T-cell (primary cell): ENCODE measurements around the gene GRID2. TPM values are rescaled to one million over a fixed set of nuclear protein-coding genes. Genes with fewer than 3 reads are reported as not detected.

ENCODE experiments used
- ATAC-seq, 4 experiments: fragments of 200-7000 bp in 3 of 4; fragments of 150-1000 bp in 1 of 4; cut with Tn5 transposase; replicated peaks in 1 of 4; 1 replicate in 3 of 4; 2 replicates in 1 of 4; pipeline ENCODE4 v1.10.0; 2021; ENCODE audit warnings: moderate library complexity in 3 of 4, mild to moderate bottlenecking in 2 of 4, moderate number of reproducible peaks in 1 of 4
- CTCF ChIA-PET, 2 donors: fragments of 300-600 bp; sonication (Branson Sonifier 250); formaldehyde crosslinking; loops; one replicate each; lab custom pipeline; 2022; ENCODE audit warnings: antibody characterized with exemption in 2 of 2; lab: Charles Lee
- POLR2A ChIA-PET, 2 donors: fragments of 300-600 bp; sonication (Branson Sonifier 250); formaldehyde crosslinking; loops; one replicate each; lab custom pipeline; 2022; ENCODE audit warnings: antibody characterized with exemption in 2 of 2; lab: Charles Lee
- DNase-seq, 35 experiments: peaks; one replicate each; pipeline versions ENCODE4 v3.0.0 to v3.0.0-alpha.2; 2013 to 2023
- H3K27ac ChIP-seq: one replicate; pipeline ENCODE4 v1.5.1; 2013; ENCODE audit warnings: low read length
- H3K27me3 ChIP-seq, 2 experiments: replicated peaks in 1 of 2; 1 replicate in 1 of 2; 2 replicates in 1 of 2; pipeline versions ENCODE4 v1.6.1 to v1.7.0; 2013; ENCODE audit warnings: low read length in 1 of 2, mixed read lengths in 1 of 2; ENCODE audit not compliant: control insufficient read depth in 2 of 2, insufficient read depth in 2 of 2; ENCODE audit errors: extremely low read depth in 1 of 2
- H3K36me3 ChIP-seq, 2 donors: 1 replicate in 1 of 2; 2 replicates in 1 of 2; pipeline versions ENCODE4 v1.6.1 to v1.7.0; 2013; ENCODE audit warnings: low read length in 1 of 2; ENCODE audit not compliant: control insufficient read depth in 2 of 2, insufficient read depth in 1 of 2; ENCODE audit errors: extremely low read depth in 1 of 2
- H3K4me1 ChIP-seq, 2 experiments: 1 replicate in 1 of 2; 2 replicates in 1 of 2; pipeline versions ENCODE4 v1.6.1 to v1.7.0; 2013; ENCODE audit warnings: low read length in 2 of 2, mixed read lengths in 1 of 2; ENCODE audit not compliant: insufficient read depth in 2 of 2, control insufficient read depth in 1 of 2; ENCODE audit errors: extremely low read depth in 1 of 2
- H3K4me3 ChIP-seq, 2 donors: 1 replicate in 1 of 2; 2 replicates in 1 of 2; pipeline versions ENCODE4 v1.5.1 to v1.7.0; 2013; ENCODE audit warnings: mild to moderate bottlenecking in 2 of 2, low read length in 1 of 2, moderate library complexity in 1 of 2; ENCODE audit not compliant: control insufficient read depth in 1 of 2; ENCODE audit errors: extremely low read depth in 1 of 2
- H3K9me3 ChIP-seq: 2 replicates; pipeline ENCODE4 v1.7.0; 2013
- H3K27ac Mint-ChIP-seq, 2 donors: one replicate each; pipeline ENCODE4 v1.8.0; 2020 to 2021; ENCODE audit warnings: mild to moderate bottlenecking in 2 of 2, mixed read lengths in 2 of 2
- H3K27me3 Mint-ChIP-seq, 2 donors: one replicate each; pipeline ENCODE4 v1.8.0; 2021 to 2022; ENCODE audit warnings: mixed read lengths in 2 of 2
- H3K36me3 Mint-ChIP-seq: one replicate; pipeline ENCODE4 v1.8.0; 2021; ENCODE audit warnings: mixed read lengths
- H3K4me1 Mint-ChIP-seq, 3 donors: one replicate each; pipeline ENCODE4 v1.8.0; 2020 to 2022; ENCODE audit warnings: mixed read lengths in 3 of 3, mild to moderate bottlenecking in 1 of 3
- H3K4me3 Mint-ChIP-seq, 3 donors: one replicate each; pipeline ENCODE4 v1.8.0; 2020 to 2022; ENCODE audit warnings: mild to moderate bottlenecking in 3 of 3, mixed read lengths in 3 of 3, moderate library complexity in 3 of 3
- H3K9me3 Mint-ChIP-seq, 3 donors: one replicate each; pipeline ENCODE4 v1.8.0; 2020 to 2022; ENCODE audit warnings: mixed read lengths in 3 of 3
- WGBS: methylation state at CpG from one replicate; pipeline ENCODE4 v1.1.5; 2013; ENCODE audit warnings: missing lambda C conversion rate; ENCODE audit not compliant: insufficient coverage; 5-methylcytosine and 5-hydroxymethylcytosine counted together
- total RNA-seq, 35 experiments: library from RNA in 6 of 35; stranded (reverse) in 6 of 35; fragments of 120-200 nt in 1 of 35; gene quantifications; one replicate each; pipeline versions ENCODE4 v1.2.1 to v1.2.4 and lab custom pipeline; 2013 to 2026

GRID2 gene
- total RNA-seq, 5 donors from 2014 or later (not counting 1 experiment from before 2014, with no cell fraction given) = 0.13 to 0.18 TPM; not detected in 3

DNA sequence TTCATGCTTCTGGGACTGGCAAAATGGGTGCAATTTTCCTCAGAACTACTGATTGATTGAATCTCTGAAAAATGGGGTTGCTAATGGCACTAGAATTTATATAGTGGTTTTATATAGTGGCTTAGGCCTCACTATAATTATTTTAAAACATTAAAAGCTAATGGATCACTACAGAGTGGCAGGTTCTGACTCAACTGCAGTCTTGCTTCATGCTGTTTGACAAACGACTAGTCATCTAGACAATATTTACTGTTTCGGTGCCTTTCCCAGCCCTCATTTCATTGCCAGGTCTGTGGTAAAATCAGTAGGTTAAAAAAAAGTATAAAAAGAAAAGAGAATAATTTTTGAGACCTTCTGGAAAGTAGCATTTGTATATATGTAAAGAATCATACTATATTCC lies 1172.0 kb downstream of the GRID2 start:
- no CpG with 5 or more reads among the region's 2 CpGs for WGBS
- Histone ChIP-seq H3K9me3 (no peaks in the 10 kb centered on the region), H3K27ac (no peak overlapping the region), H3K4me1 (no peaks in the 10 kb centered on the region), H3K27me3 (no peaks in the 10 kb centered on the region), H3K4me3 (no peak overlapping the region), H3K36me3 (no peaks in the 10 kb centered on the region)
- H3K36me3 Mint-ChIP-seq = no peaks in the 10 kb centered on the region
- no peak overlapping the region for H3K27ac Mint-ChIP-seq
- no peak overlapping the region for H3K4me3 Mint-ChIP-seq
- POLR2A ChIA-PET = no interaction called here
- peaks cover 0 to 3% (median 2%) of the 10 kb centered on the region in 3 donors for H3K9me3 Mint-ChIP-seq
- ATAC-seq = no peak
- H3K27me3 Mint-ChIP-seq = no peaks in the 10 kb centered on the region
- DNase-seq = no peak
- H3K4me1 Mint-ChIP-seq = no peaks in the 10 kb centered on the region
- CTCF ChIA-PET = no interaction called here

DNA sequence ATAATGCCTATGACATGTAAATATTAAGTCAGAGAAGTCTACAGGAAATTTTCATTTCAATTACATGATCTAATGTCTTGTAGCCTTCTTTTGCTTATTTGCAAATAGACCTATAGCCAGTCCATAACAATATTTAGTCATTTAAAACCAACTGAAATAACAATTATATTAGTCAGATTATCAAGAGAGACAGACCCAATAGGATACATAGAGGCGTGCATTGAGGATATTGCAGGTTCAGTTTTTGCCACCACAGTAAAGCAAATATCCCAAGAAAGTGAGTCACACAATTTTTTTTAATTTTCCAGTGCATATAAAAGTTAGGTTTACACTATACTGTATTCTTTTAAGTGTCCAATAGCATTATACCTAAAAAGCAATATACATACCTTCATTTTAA lies 1175.0 kb downstream of the GRID2 start:
- no peaks in the 10 kb centered on the region for H3K4me1 ChIP-seq
- H3K9me3 ChIP-seq = no peaks in the 10 kb centered on the region
- ATAC-seq = no peak
- WGBS = no CpG with 5 or more reads among the region's 1 CpG
- Mint-ChIP-seq H3K27me3 (no peaks in the 10 kb centered on the region), H3K4me3 (no peak overlapping the region), H3K36me3 (no peaks in the 10 kb centered on the region), H3K4me1 (no peaks in the 10 kb centered on the region), H3K9me3 (peaks cover 0 to 5% (median 2%) of the 10 kb centered on the region in 3 donors), H3K27ac (no peak overlapping the region)
- no peak overlapping the region for H3K27ac ChIP-seq
- ChIA-PET POLR2A (no interaction called here), CTCF (no interaction called here)
- no peaks in the 10 kb centered on the region for H3K36me3 ChIP-seq
- H3K27me3 ChIP-seq = no peaks in the 10 kb centered on the region
- DNase-seq = no peak
- no peak overlapping the region for H3K4me3 ChIP-seq

DNA sequence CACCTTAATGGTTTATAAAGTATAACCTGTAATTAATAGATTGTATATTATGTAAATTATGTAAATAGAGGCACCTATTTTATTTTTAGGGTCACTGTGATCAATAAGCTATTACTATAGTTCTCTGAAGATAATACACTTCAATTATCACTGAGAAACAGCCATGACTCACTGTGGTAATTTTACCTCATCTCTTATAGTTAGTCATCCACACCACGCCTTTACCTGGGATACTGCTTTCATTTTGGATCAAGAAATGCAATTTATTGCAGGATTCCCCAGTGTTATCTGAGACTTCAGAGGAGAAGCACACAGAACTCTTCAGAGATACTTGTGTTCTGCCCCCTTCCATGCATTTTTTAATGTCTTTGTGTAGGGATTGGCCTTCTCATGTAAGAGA lies 1176.7 kb downstream of the GRID2 start:
- WGBS = 33% methylated on average over 1 of the region's 1 CpG
- no peaks in the 10 kb centered on the region for H3K36me3 Mint-ChIP-seq
- POLR2A ChIA-PET = no interaction called here
- H3K27me3 Mint-ChIP-seq = no peaks in the 10 kb centered on the region
- H3K4me3 Mint-ChIP-seq = no peak overlapping the region
- CTCF ChIA-PET = no interaction called here
- H3K27ac ChIP-seq = no peak overlapping the region
- no peak overlapping the region for H3K4me3 ChIP-seq
- H3K27me3 ChIP-seq = no peaks in the 10 kb centered on the region
- ATAC-seq (no peak), DNase-seq (no peak)
- H3K36me3 ChIP-seq = no peaks in the 10 kb centered on the region
- H3K9me3 Mint-ChIP-seq = peaks cover 0 to 5% (median 5%) of the 10 kb centered on the region in 3 donors
- H3K27ac Mint-ChIP-seq = no peak overlapping the region
- H3K4me1 ChIP-seq = no peaks in the 10 kb centered on the region
- no peaks in the 10 kb centered on the region for H3K9me3 ChIP-seq
- H3K4me1 Mint-ChIP-seq = no peaks in the 10 kb centered on the region

DNA sequence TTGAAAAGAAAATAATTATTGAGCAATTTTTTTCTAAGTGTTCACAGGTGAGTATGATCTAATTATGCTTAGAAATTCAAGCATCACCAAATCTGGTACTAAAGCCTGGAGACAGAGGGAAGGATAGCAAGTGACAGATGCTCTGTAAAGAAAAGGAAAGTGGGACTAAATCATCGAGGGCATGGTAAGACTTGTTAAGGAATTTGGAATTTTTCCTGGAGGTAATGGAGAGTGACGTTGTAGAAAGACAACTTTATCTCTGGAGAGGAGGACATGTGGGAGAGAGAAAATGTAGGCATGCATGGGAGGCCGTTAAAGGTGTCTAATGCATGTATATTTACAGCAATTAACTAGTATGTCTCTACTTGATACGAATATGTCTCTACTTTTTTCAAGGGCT lies 1191.6 kb downstream of the GRID2 start:
- Histone ChIP-seq H3K4me1 (no peaks in the 10 kb centered on the region), H3K4me3 (no peak overlapping the region), H3K27me3 (no peaks in the 10 kb centered on the region), H3K27ac (no peak overlapping the region), H3K36me3 (no peaks in the 10 kb centered on the region), H3K9me3 (no peaks in the 10 kb centered on the region)
- H3K4me3 Mint-ChIP-seq = no peak overlapping the region
- H3K27ac Mint-ChIP-seq = no peak overlapping the region
- no peaks in the 10 kb centered on the region for H3K27me3 Mint-ChIP-seq
- H3K9me3 Mint-ChIP-seq = peaks cover 0 to 17% (median 17%) of the 10 kb centered on the region in 3 donors
- H3K4me1 Mint-ChIP-seq = no peaks in the 10 kb centered on the region
- 71% methylated on average over 1 of the region's 4 CpGs for WGBS
- ATAC-seq = no peak
- ChIA-PET POLR2A (no interaction called here), CTCF (no interaction called here)
- no peak for DNase-seq
- no peaks in the 10 kb centered on the region for H3K36me3 Mint-ChIP-seq

DNA sequence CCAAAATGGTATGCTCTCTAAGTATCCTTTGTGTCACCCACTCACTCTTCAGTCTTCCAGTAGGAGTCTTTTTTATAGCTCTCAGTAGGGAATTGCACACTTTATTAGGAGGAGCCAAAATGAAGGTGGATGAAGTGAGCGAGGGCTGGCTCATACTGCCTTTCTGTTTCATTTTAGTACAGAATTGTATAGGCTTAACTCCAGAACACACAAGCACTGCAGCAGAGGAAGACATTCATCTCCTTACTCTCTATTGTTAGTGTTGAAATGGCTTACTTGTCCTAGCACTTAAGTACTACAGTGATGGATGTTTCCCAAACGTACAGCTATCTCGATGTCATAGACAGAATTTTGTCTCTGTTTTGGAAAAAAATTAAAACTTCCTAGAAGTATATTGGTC lies 1197.5 kb downstream of the GRID2 start:
- H3K27me3 Mint-ChIP-seq = no peaks in the 10 kb centered on the region
- no peak overlapping the region for H3K4me3 ChIP-seq
- no peaks in the 10 kb centered on the region for H3K9me3 ChIP-seq
- no peak for DNase-seq
- WGBS = no CpG with 5 or more reads among the region's 3 CpGs
- no peaks in the 10 kb centered on the region for H3K4me1 Mint-ChIP-seq
- H3K9me3 Mint-ChIP-seq = peaks cover 0 to 12% (median 10%) of the 10 kb centered on the region in 3 donors
- ChIA-PET CTCF (no interaction called here), POLR2A (no interaction called here)
- no peaks in the 10 kb centered on the region for H3K36me3 ChIP-seq
- H3K27ac ChIP-seq = no peak overlapping the region
- H3K36me3 Mint-ChIP-seq = no peaks in the 10 kb centered on the region
- no peaks in the 10 kb centered on the region for H3K27me3 ChIP-seq
- ATAC-seq = no peak
- H3K4me1 ChIP-seq = no peaks in the 10 kb centered on the region
- H3K27ac Mint-ChIP-seq = no peak overlapping the region
- no peak overlapping the region for H3K4me3 Mint-ChIP-seq

DNA sequence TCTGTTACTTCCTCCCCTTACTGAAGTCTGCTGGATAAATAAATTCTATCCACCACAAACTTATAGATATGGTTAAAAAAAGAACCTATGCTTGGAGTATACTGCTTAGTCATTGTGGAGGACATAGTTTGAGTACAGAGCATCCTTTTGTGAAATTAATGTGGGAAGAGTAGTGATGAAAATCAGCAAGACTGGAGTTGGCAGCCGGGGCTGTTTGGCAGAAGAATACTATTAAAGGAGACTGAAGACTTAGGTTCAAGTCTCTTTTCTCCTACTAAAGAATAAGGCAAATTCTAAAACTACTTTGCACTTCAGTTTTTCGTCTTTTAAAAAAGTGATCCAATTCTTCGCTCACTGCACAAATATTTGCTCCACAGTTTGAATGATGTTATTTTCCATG lies 1198.2 kb downstream of the GRID2 start:
- Histone ChIP-seq H3K27ac (no peak overlapping the region), H3K36me3 (no peaks in the 10 kb centered on the region), H3K4me1 (no peaks in the 10 kb centered on the region), H3K9me3 (no peaks in the 10 kb centered on the region), H3K4me3 (no peak overlapping the region), H3K27me3 (no peaks in the 10 kb centered on the region)
- Mint-ChIP-seq H3K27ac (no peak overlapping the region), H3K4me1 (no peaks in the 10 kb centered on the region), H3K36me3 (no peaks in the 10 kb centered on the region), H3K9me3 (peaks cover 0 to 11% (median 9%) of the 10 kb centered on the region in 3 donors), H3K27me3 (no peaks in the 10 kb centered on the region), H3K4me3 (no peak overlapping the region)
- DNase-seq (no peak), ATAC-seq (no peak)
- WGBS = no CpG with 5 or more reads among the region's 3 CpGs
- CTCF ChIA-PET = no interaction called here
- POLR2A ChIA-PET = no interaction called here

DNA sequence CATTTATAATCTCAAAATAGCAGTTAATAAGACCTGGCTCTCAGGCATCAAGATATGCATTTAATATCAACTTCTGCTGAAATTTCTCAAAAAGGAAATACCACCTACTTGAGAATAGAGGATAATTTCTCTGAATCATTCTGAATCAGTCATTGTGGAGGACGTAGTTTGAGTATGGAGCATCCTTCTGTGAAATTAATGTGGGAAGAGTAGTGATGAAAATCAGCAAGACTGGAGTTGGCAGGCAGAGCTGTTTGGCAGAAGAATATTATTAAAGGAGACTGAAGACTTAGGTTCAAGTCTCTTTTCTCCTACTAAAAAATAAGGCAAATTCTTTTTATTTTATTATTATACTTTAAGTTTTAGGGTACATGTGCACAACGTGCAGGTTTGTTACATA lies 1199.2 kb downstream of the GRID2 start:
- Histone ChIP-seq H3K27ac (no peak overlapping the region), H3K4me3 (no peak overlapping the region), H3K36me3 (no peaks in the 10 kb centered on the region), H3K9me3 (no peaks in the 10 kb centered on the region), H3K4me1 (no peaks in the 10 kb centered on the region), H3K27me3 (no peaks in the 10 kb centered on the region)
- Mint-ChIP-seq H3K36me3 (no peaks in the 10 kb centered on the region), H3K9me3 (peaks cover 0 to 8% (median 6%) of the 10 kb centered on the region in 3 donors), H3K27me3 (no peaks in the 10 kb centered on the region), H3K4me3 (no peak overlapping the region), H3K27ac (no peak overlapping the region), H3K4me1 (no peaks in the 10 kb centered on the region)
- WGBS = no CpG with 5 or more reads among the region's 2 CpGs
- ChIA-PET POLR2A (no interaction called here), CTCF (no interaction called here)
- DNase-seq (no peak), ATAC-seq (no peak)
